GM12878 (cell line): Measurements from ENCODE around the gene PGR. TPM values are rescaled to one million over a fixed set of nuclear protein-coding genes. Genes with fewer than 3 reads are reported as not detected.

ENCODE experiments used
- ATAC-seq: fragments of 200-7000 bp; cut with Tn5 transposase; 3 replicates; pipeline ENCODE4 v1.9.1; 2020; ENCODE audit warnings: mild to moderate bottlenecking, moderate library complexity
- BruUV-seq: library from RNA; stranded (reverse); fragments of 400-500 nt; replicated peaks from 2 replicates; lab custom pipeline; 2021; lab: Mats Ljungman, UMichigan
- CTCF ChIA-PET: fragments of 300-600 bp; sonication (Branson Sonifier 250); formaldehyde crosslinking; extraction: SDS; loops from one replicate; lab custom pipeline; 2021; ENCODE audit warnings: inconsistent platforms; lab: Yijun Ruan, JAX
- POLR2A ChIA-PET: fragments of 350-600 bp; formaldehyde crosslinking; extraction: SDS; loops from one replicate; lab custom pipeline; 2021; ENCODE audit warnings: inconsistent platforms; lab: Charles Lee
- RAD21 ChIA-PET: fragments of 300-600 bp; sonication (Branson Sonifier 250); formaldehyde crosslinking; loops from one replicate; lab custom pipeline; 2023; ENCODE audit warnings: antibody characterized with exemption; ENCODE audit not compliant: unreplicated experiment; lab: Charles Lee
- SMC1A ChIA-PET: fragments of 300-600 bp; sonication (Branson Sonifier 250); formaldehyde crosslinking; loops from one replicate; lab custom pipeline; 2023; ENCODE audit not compliant: unreplicated experiment, uncharacterized antibody; lab: Charles Lee
- DNase-seq: peaks from one replicate; pipeline ENCODE4 v3.0.0-alpha.2; 2011; ENCODE audit warnings: low read depth, low spot score
- FAIRE-seq: peaks from 3 replicates; lab custom pipeline; 2011; peaks lifted over from hg19 to GRCh38; lab: Jason Lieb, UNC
- H2AFZ ChIP-seq: 2 replicates; pipeline ENCODE4 v1.6.0; 2011; ENCODE audit warnings: low read depth, low read length, control low read depth; ENCODE audit not compliant: control insufficient read depth
- H3K27ac ChIP-seq: 2 replicates; pipeline ENCODE4 v1.5.1; 2011; ENCODE audit warnings: control low read depth; ENCODE audit not compliant: control insufficient read depth, insufficient read depth
- H3K27me3 ChIP-seq, 2 experiments: replicated peaks in 1 of 2; 2 replicates each; pipeline versions ENCODE4 v1.6.0 to v1.6.1; 2011; ENCODE audit warnings: low read length in 1 of 2; ENCODE audit not compliant: control insufficient read depth in 2 of 2, insufficient read depth in 2 of 2
- H3K36me3 ChIP-seq, 2 experiments: 2 replicates each; pipeline ENCODE4 v1.5.1; 2011; ENCODE audit warnings: low read length in 1 of 2; ENCODE audit not compliant: control insufficient read depth in 2 of 2, insufficient read depth in 2 of 2
- H3K4me1 ChIP-seq: 2 replicates; pipeline ENCODE4 v1.6.1; 2011; ENCODE audit warnings: mild to moderate bottlenecking, low read length, moderate library complexity, mixed read lengths; ENCODE audit not compliant: control insufficient read depth, insufficient read depth
- H3K4me2 ChIP-seq: 2 replicates; pipeline ENCODE4 v1.6.0; 2011; ENCODE audit warnings: control low read depth; ENCODE audit not compliant: control insufficient read depth, insufficient read depth
- H3K4me3 ChIP-seq: fragments of 200-600 bp; sonication (generic); 2 replicates; pipeline ENCODE4 v1.5.1; 2016
- H3K79me2 ChIP-seq: 2 replicates; pipeline ENCODE4 v1.6.0; 2011; ENCODE audit warnings: low read length; ENCODE audit not compliant: control insufficient read depth, insufficient read depth
- H3K9ac ChIP-seq: 2 replicates; pipeline ENCODE4 v1.8.0; 2011; ENCODE audit warnings: low read length, control low read depth, mixed read lengths; ENCODE audit not compliant: control insufficient read depth, insufficient read depth
- H3K9me3 ChIP-seq: replicated peaks from 3 replicates; pipeline ENCODE4 v1.5.1; 2011; ENCODE audit warnings: mild to moderate bottlenecking, low read length; ENCODE audit not compliant: control insufficient read depth, insufficient read depth
- H4K20me1 ChIP-seq: 2 replicates; pipeline ENCODE4 v1.6.0; 2011; ENCODE audit not compliant: control insufficient read depth, insufficient read depth
- BACH1 ChIP-seq: fragments of 450-650 bp; IDR thresholded peaks from 2 replicates; pipeline ENCODE4 v1.6.1; 2017; ENCODE audit warnings: mild to moderate bottlenecking, borderline replicate concordance
- CBX3 ChIP-seq: fragments of 200-600 bp; sonication (generic); IDR thresholded peaks from 2 replicates; pipeline ENCODE4 v1.6.1; 2016; ENCODE audit warnings: low read depth, borderline replicate concordance
- CEBPB ChIP-seq, 2 experiments: fragments of 150-350 bp in 1 of 2; IDR thresholded peaks; 2 replicates each; pipeline ENCODE4 v1.6.1; 2012 to 2014; ENCODE audit warnings: low read depth in 2 of 2, low read length in 2 of 2, borderline replicate concordance in 1 of 2, inconsistent platforms in 1 of 2
- ESRRA ChIP-seq: IDR thresholded peaks from 2 replicates; pipeline ENCODE4 v1.6.1; 2012; ENCODE audit warnings: mild to moderate bottlenecking, low read length, improper control_type of control experiment
- EZH2 ChIP-seq: IDR thresholded peaks from 2 replicates; pipeline ENCODE4 v1.6.1; 2012; ENCODE audit warnings: low read depth, mild to moderate bottlenecking, control low read depth, inconsistent platforms, low read length, borderline replicate concordance; ENCODE audit not compliant: control insufficient read depth
- FOS ChIP-seq: IDR thresholded peaks from 3 replicates; pipeline ENCODE4 v1.6.1; 2011; ENCODE audit warnings: borderline replicate concordance; ENCODE audit not compliant: insufficient read length; ENCODE audit errors: extremely low read depth
- KDM1A ChIP-seq: fragments of 200-600 bp; sonication (generic); IDR thresholded peaks from 2 replicates; pipeline ENCODE4 v1.6.1; 2016; ENCODE audit warnings: borderline replicate concordance
- MEF2A ChIP-seq: IDR thresholded peaks from 2 replicates; pipeline ENCODE4 v1.6.1; 2011; ENCODE audit warnings: low read depth, mild to moderate bottlenecking, low read length, moderate library complexity; ENCODE audit not compliant: insufficient read depth
- MEF2B ChIP-seq: fragments of 450-650 bp; IDR thresholded peaks from 2 replicates; pipeline ENCODE4 v1.6.1; 2018; ENCODE audit warnings: mild to moderate bottlenecking, moderate library complexity; ENCODE audit not compliant: partially characterized antibody, poor library complexity, severe bottlenecking
- NFYB ChIP-seq: IDR thresholded peaks from 2 replicates; pipeline ENCODE4 v1.6.1; 2011; ENCODE audit warnings: low read depth, mild to moderate bottlenecking, low read length, improper control_type of control experiment, moderate library complexity; ENCODE audit not compliant: insufficient read depth
- NRF1 ChIP-seq: conservative IDR thresholded peaks from 2 replicates; pipeline ENCODE4 v1.6.1; 2011; ENCODE audit warnings: mild to moderate bottlenecking, low read depth, low read length, improper control_type of control experiment
- POLR2AphosphoS2 ChIP-seq: IDR thresholded peaks from 2 replicates; pipeline ENCODE4 v1.6.1; 2011; ENCODE audit warnings: low read depth, mild to moderate bottlenecking, low read length, improper control_type of control experiment, moderate library complexity
- RB1 ChIP-seq: fragments of 450-650 bp; formaldehyde crosslinking; IDR thresholded peaks from 2 replicates; pipeline ENCODE4 v1.6.1; 2017; ENCODE audit warnings: mild to moderate bottlenecking, borderline replicate concordance
- RUNX3 ChIP-seq: IDR thresholded peaks from 2 replicates; pipeline ENCODE4 v1.6.1; 2012; ENCODE audit warnings: low read length, inconsistent platforms
- STAT1 ChIP-seq: fragments of 450-650 bp; conservative IDR thresholded peaks from 2 replicates; pipeline ENCODE4 v1.6.1; 2014; ENCODE audit warnings: antibody characterized with exemption, mild to moderate bottlenecking
- TARDBP ChIP-seq: IDR thresholded peaks from 2 replicates; pipeline ENCODE4 v1.6.1; 2016; ENCODE audit warnings: borderline replicate concordance
- USF2 ChIP-seq: IDR thresholded peaks from 2 replicates; pipeline ENCODE4 v1.6.1; 2011; ENCODE audit warnings: low read depth, low read length, improper control_type of control experiment, borderline replicate concordance
- WGBS: methylation state at CpG from one replicate; pipeline ENCODE4 v1.1.6; 2016; ENCODE audit warnings: low lambda C conversion rate; ENCODE audit not compliant: insufficient replicate concordance, insufficient coverage; ENCODE audit errors: missing lambda C conversion rate; 5-methylcytosine and 5-hydroxymethylcytosine counted together
- in situ Hi-C: fragments of 300-500 bp; cut with MboI; formaldehyde crosslinking; loops from 9 replicates; pipeline ENCODE4 v1.14.3; 2018; ENCODE audit warnings: mixed read lengths
- intact Hi-C: fragments of 100-400 bp; cut with micrococcal nuclease; formaldehyde crosslinking; loops from one replicate; pipeline ENCODE4 v1.14.2; 2022; ENCODE audit not compliant: unreplicated experiment
- polyA plus RNA-seq, 11 experiments: library from polyadenylated mRNA; depleted of rRNA in 4 of 11; unstranded in 6 of 11; stranded (reverse) in 5 of 11; fragments of >200 nt; fragmentation: Nextera tagmentation in 4 of 11; fragmentation: Illumina TruSeq in 1 of 11; extraction: Ambion mirVana in 4 of 11; extraction: Trizol in 1 of 11; gene quantifications; 1 replicate in 1 of 11; 2 replicates in 10 of 11; pipeline versions ENCODE4 v1.2.1 to v1.2.3, GENCODE V29; 2011 to 2016; ENCODE audit warnings: inconsistent platforms in 2 of 11, missing spikeins in 2 of 11, low read depth in 1 of 11
- total RNA-seq, 4 experiments: library from RNA; depleted of rRNA in 3 of 4; stranded (reverse); fragments of >200 nt in 3 of 4; fragmentation: Illumina TruSeq in 1 of 4; extraction: Trizol in 1 of 4; gene quantifications; 2 replicates each; pipeline versions ENCODE4 v1.2.1 to v1.2.3, GENCODE V29; 2013 to 2021
- TF ChIP-seq, protein P1 (sequence below): IDR thresholded peaks from 2 replicates; pipeline ENCODE4 v1.6.1; 2011; ENCODE audit warnings: borderline replicate concordance, low read depth, mild to moderate bottlenecking, moderate library complexity, low read length; ENCODE audit not compliant: insufficient read depth, poor library complexity, severe bottlenecking
- TF ChIP-seq, protein P2 (sequence below): fragments of 450-650 bp; IDR thresholded peaks from 2 replicates; pipeline ENCODE4 v1.6.1; 2014; ENCODE audit warnings: mild to moderate bottlenecking

Gene PGR
- total and polyA plus RNA-seq, 10 of the 15 experiments (the other 5 are each of a cell fraction or from before 2014, with no cell fraction given): 0.01 TPM; not detected in 9

DNA sequence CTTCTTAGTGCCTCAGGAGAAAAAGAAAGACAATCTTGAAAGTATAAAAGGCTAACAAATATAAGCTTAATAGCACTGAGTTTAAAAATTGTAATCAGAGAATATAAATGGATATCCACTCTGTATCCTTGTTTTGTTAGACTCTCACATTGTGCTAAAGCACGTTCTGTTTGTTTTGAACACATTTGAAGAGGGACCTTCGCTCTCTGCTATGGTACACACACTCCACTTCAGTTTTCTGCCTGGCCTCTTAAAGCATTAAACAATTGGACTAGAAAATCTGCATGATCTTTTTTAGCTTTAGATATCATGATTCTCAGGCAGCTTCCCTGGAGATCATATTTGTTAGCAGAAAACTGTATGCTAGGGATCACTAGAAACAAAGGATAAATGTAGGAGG, 40.3 kb upstream of the PGR start (continued):
- TF ChIP-seq, protein P1, sequence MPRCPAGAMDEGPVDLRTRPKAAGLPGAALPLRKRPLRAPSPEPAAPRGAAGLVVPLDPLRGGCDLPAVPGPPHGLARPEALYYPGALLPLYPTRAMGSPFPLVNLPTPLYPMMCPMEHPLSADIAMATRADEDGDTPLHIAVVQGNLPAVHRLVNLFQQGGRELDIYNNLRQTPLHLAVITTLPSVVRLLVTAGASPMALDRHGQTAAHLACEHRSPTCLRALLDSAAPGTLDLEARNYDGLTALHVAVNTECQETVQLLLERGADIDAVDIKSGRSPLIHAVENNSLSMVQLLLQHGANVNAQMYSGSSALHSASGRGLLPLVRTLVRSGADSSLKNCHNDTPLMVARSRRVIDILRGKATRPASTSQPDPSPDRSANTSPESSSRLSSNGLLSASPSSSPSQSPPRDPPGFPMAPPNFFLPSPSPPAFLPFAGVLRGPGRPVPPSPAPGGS: no peak
- TF ChIP-seq NRF1: no peak
- TF ChIP-seq BACH1: no peak
- no peak for TF ChIP-seq CEBPB (IDR thresholded peaks at IDR 0.05; ENCODE audit: borderline replicate concordance in 1 of 2, low read depth in 2 of 2, low read length in 2 of 2)
- no peak for TF ChIP-seq RB1
- no peak for TF ChIP-seq ESRRA
- TF ChIP-seq POLR2AphosphoS2: no peak
- TF ChIP-seq KDM1A: no peak
- TF ChIP-seq, all 136 proteins: peak for 0

DNA sequence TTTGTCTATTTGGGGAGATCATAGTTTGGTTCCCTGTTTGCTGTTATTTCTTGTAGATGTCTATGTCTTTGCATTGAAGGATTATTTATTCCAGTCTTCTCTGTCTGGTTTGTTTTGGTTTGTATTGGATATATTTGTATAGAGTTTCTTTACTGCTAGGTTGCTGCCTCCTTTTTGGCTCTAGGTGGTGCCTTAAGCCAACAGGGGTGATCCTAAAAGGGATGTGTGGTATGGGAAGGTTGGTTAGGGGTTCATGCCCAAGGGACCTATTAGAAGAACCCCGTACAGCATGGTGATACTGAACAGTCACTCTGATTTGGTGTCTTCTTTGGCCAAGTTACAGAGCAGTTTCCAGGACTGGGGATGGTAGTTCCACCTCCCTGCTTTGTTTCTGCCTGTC, 36.4 kb upstream of the PGR start:
- H4K20me1 ChIP-seq: no peaks in the 10 kb centered on the region
- no peak for ATAC-seq
- no peaks in the 10 kb centered on the region for H3K27me3 ChIP-seq
- H3K27ac ChIP-seq: no peak overlapping the region
- ChIA-PET RAD21 (no interaction called here), POLR2A (no interaction called here), CTCF (no interaction called here), SMC1A (no interaction called here)
- no peaks in the 10 kb centered on the region for H3K9me3 ChIP-seq
- H3K36me3 ChIP-seq: no peaks in the 10 kb centered on the region
- no peak overlapping the region for H3K4me3 ChIP-seq
- no TSS peak for BruUV-seq
- no peak overlapping the region for H3K4me2 ChIP-seq
- H3K9ac ChIP-seq: no peak overlapping the region
- H2AFZ ChIP-seq: no peak overlapping the region
- in situ Hi-C loops (no loop called here), intact Hi-C loops (no loop called here)
- no peaks in the 10 kb centered on the region for H3K4me1 ChIP-seq
- FAIRE-seq: no peak
- DNase-seq: no peak
- 0% methylated on average over 1 of the region's 1 CpG for WGBS
- H3K79me2 ChIP-seq: no peaks in the 10 kb centered on the region
- no peak for TF ChIP-seq EZH2
- TF ChIP-seq MEF2B: no peak
- TF ChIP-seq MEF2A: no peak
- no peak for TF ChIP-seq FOS
- TF ChIP-seq, protein P2, sequence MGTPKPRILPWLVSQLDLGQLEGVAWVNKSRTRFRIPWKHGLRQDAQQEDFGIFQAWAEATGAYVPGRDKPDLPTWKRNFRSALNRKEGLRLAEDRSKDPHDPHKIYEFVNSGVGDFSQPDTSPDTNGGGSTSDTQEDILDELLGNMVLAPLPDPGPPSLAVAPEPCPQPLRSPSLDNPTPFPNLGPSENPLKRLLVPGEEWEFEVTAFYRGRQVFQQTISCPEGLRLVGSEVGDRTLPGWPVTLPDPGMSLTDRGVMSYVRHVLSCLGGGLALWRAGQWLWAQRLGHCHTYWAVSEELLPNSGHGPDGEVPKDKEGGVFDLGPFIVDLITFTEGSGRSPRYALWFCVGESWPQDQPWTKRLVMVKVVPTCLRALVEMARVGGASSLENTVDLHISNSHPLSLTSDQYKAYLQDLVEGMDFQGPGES: no peak
- no peak for TF ChIP-seq TARDBP
- TF ChIP-seq USF2: no peak
- no peak for TF ChIP-seq CBX3
- no peak for TF ChIP-seq NFYB
- no peak for TF ChIP-seq RUNX3
- no peak for TF ChIP-seq STAT1
